A204.1 (cell line): ENCODE results near the gene GTF3C4.

Experiments used
- FAIRE-seq: peaks from 2 replicates; lab custom pipeline; 2012; peaks lifted over from hg19 to GRCh38; lab: Jason Lieb, UNC

Gene GTF3C4

DNA sequence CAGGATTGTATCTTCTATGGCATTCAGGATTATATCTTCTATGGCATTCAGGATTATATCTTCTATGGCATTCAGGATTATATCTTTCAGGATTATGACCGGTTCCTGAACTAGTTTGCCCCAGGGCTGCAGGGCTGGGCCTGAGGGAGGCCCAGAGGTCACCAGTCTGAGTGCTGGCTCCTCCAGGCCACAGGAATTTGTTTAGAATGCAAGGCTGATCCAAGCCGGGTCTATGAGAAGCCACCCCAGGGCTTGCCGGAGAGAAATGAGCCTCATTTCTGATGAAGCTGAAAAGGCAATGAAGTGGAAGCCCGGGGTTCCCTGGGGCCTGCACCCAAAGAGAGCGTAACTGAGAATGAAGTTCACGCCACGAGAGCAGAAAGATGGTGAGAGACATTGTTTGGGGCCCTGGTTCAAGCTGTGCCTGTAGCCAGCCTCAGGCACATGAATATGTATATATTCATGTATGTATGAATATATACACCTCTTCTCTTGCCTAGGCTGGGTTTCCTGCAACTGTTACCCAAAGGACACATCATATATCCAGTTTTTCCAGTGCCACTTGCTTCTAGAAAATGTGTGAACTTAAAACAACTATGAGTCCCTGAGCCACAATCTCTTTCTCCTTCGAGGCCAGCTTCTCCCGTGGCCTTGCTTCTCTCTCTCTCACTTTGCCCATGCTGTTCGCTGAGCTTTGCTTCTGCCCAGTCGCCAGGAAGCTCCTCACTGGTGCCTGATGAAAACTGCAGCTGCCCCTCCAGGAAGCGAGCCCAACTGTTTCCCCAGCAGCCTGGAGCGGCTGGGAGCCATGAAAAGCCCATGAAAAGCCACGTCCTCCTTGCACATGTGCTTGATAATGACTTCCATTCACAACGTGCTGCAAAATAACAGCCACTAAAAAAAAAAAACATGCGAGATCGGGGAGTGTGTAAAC is 62.3 kb downstream of the GTF3C4 start:
- no peak for FAIRE-seq

DNA sequence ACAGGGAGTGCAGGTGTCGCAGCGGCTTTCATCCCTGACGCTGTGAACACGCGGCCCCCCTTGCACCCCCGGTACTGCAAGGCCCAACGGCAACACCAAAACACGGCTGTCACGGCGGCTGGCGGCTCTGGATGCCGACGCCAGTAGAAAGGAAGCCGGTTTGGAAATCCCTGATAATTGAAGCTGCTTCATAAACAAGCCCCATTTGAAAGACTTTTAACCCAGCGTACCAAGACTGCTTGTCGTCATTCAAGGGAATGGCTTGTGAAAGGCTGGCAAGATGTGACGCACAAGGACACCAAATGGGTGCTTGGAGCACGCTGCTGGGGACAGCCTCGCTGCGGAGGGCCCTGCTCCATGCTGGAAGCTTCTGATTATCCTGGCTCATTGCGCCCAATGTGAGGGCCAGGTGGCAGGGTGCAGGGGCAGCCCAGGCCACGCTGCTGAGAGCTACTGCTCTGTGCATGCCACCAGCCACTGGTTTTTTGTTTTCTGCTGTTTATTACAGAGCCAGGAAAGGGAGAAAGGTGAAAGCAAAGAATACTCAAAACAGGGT is 63.1 kb downstream of the GTF3C4 start:
- FAIRE-seq: no peak

DNA sequence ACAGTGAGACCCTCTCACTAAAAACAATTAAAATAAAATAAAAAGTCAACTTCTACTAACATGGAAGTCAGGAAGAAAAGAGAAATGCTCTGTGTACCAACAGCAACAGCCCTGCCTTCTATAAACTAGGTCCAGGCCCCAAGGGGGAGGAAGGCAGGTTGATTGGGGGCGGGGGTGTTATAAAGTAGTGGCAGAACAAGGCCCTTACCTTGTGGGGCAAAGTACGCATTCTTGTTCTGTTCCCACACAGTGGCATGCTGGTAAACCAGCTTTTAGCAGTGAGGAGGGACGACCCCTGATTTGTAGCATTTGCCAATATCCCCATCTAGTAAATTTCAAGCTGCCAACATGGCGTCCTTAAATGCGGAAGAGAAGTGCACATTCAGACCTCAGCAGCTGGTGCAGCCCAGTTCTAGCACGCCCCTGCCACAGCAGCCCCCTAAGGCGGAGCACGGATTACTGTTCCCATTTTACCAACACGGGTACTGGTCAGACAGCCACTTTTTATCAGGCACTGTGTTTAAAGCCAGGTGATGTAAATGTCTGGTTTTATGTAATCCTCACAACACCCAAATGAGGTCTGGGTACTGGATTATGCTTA is 69.5 kb downstream of the GTF3C4 start:
- no peak for FAIRE-seq

DNA sequence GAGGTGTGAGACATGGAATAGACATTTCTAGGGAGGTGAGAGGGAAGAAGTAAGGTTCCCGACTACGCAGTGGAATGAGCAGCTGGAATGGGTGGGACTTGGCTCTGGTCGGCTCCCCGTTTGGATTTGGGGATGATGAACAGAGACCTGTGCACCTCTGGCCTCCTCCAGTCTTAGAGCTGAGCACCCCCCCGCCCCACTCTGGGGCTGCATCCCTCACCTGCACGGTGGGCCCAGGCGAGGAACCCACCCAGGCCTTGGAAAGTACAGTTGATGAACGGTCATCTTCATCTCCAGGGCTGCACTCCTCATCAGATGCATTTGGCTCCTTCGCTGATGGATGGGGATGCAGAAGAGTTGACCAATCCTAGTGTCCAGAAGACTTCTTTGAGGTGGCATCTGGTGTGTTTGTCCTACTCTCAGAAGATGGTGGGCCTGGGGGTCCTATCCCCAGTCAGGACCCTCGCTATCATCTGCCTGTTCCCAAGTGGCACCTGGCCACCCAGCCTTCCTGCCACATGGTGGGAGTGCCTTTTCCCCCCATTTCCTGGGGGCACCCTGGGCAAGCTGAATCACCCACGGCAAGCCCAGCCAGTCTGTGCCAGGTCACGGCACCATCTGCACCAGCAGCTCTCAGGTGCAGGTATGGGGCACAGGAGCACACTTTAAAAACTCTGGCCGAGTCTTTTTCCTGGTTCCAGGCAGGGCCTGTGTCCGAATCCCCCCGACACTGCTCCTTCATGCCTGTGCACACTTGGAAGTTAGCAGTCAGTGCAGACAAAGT is 70.5 kb downstream of the GTF3C4 start:
- no peak for FAIRE-seq

DNA sequence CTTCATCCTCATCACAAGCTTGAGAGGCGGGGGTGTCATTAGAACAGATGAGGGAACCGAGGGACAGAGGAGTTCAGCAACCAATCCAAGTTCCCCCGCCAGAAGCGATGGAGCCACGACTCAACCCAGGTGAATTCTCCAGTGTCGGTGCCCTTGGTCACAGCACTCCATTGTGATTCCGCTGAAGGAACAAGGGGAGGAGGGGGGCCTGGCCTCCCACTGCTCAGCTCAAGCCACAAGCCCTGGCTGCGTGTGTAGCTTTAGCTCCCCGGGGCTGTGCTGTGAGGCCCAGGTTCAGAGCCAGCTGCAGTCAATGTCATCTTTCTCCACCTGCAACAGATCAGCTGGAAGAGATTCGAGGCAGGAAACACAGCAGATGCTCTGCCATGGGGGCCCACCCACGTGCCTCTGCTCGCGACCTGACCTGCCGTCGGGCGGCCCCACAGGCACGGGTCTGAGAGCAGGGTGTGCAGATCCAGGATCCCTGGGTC is 72.6 kb downstream of the GTF3C4 start:
- FAIRE-seq: no peak

DNA sequence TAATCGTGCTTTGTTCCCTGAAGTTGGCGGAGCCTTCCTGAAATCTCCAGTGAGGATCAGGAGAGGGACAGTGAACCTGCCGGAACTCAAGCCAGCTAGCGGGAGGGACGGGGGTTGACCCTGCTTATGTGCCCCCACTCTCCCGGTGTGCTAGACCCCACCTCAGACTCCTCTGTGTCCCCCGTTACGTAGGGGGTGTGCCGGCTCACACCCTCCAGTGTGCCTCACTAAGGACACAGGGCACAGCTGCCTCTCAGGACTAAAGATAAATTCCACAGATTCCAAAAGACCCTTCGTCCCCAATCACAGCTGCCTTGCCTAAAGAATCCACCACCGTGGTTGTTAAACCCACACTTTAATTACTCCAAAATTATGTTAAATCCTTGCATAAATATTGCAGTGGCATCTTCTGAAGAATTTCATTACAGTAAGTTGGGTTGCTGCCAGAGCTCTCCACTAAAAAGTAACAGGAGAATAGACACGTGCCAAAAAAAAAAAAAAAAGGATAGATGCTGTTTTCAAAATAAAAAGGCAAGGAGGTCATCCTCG is 73.7 kb downstream of the GTF3C4 start:
- FAIRE-seq: no peak
